HG03521 (cell line): ENCODE data around the gene BCO2.
A peak's percentile ranks its signal among the peaks of the same experiment; 100 is the strongest.
"Not testable (repeated sequence)": the region's sequence is repeated elsewhere in the genome, so short reads cannot be mapped to it uniquely, and the experiment has no call there.

Source experiments
- ATAC-seq: cut with Tn5 transposase; IDR thresholded peaks from one replicate; pipeline ENCODE4 v1.9.1; 2021; ENCODE audit warnings: mild to moderate bottlenecking, moderate library complexity; ENCODE audit not compliant: unreplicated experiment

BCO2 gene

GRCh38 chr11:112174789-112175598, at the start of gene BCO2:
Gene BCO2 (plus strand): TSS chr11:112175512. CDS start chr11:112175602, 90 bp downstream.
- ATAC-seq, result peak; percentile 66

GRCh38 chr11:112127056-112127455, 48.3 kb upstream of the BCO2 start:
- ATAC-seq, result no peak

GRCh38 chr11:112128483-112129121, 46.7 kb upstream of the BCO2 start:
- no peak for ATAC-seq

GRCh38 chr11:112129656-112130055, 45.7 kb upstream of the BCO2 start:
- ATAC-seq, result no peak

- ATAC-seq, result no peak
Observed at GRCh38 chr11:112132737-112133136, 42.6 kb upstream of the BCO2 start.

- no peak for ATAC-seq
Observed at GRCh38 chr11:112134473-112134872, 40.8 kb upstream of the BCO2 start.

- no peak for ATAC-seq
Observed at GRCh38 chr11:112143597-112143996, 31.7 kb upstream of the BCO2 start.

GRCh38 chr11:112150517-112150916, 24.8 kb upstream of the BCO2 start:
- ATAC-seq, result no peak

- ATAC-seq, result no peak
Observed at GRCh38 chr11:112156153-112156955, 19.0 kb upstream of the BCO2 start.

GRCh38 chr11:112156956-112157766, 18.2 kb upstream of the BCO2 start:
- ATAC-seq, result no peak

GRCh38 chr11:112159098-112160065, 15.9 kb upstream of the BCO2 start:
- no peak for ATAC-seq

- no peak for ATAC-seq
Observed at GRCh38 chr11:112160091-112160848, 15.0 kb upstream of the BCO2 start.

GRCh38 chr11:112161012-112161411, 14.3 kb upstream of the BCO2 start:
- no peak for ATAC-seq

- ATAC-seq, result not testable (repeated sequence)
Observed at GRCh38 chr11:112162200-112162599, 13.1 kb upstream of the BCO2 start.

GRCh38 chr11:112162761-112163546, 12.4 kb upstream of the BCO2 start:
- ATAC-seq, result no peak

- ATAC-seq, result no peak
Observed at GRCh38 chr11:112163875-112164685, 11.2 kb upstream of the BCO2 start, which contains the start of gene IL18. Gene IL18 (minus strand): TSS chr11:112164094. CDS start chr11:112155053, 9,041 bp downstream.

- no peak for ATAC-seq
Observed at GRCh38 chr11:112165049-112165448, 10.3 kb upstream of the BCO2 start.
